HUES48 (cell line): ENCODE data around the gene MZB1.
"Not testable (repeated sequence)": the region's sequence is repeated elsewhere in the genome, so short reads cannot be mapped to it uniquely, and the experiment has no call there.

Source experiments
- H3K27ac ChIP-seq: one replicate; pipeline ENCODE4 v1.7.0; 2013; ENCODE audit warnings: low read depth, low read length, inconsistent platforms
- H3K27me3 ChIP-seq: 2 replicates; pipeline ENCODE4 v1.6.1; 2013; ENCODE audit warnings: mild to moderate bottlenecking, low read length; ENCODE audit not compliant: control insufficient read depth, insufficient read depth
- H3K36me3 ChIP-seq: 2 replicates; pipeline ENCODE4 v1.6.1; 2013; ENCODE audit warnings: low read length; ENCODE audit not compliant: control insufficient read depth, insufficient read depth
- H3K4me1 ChIP-seq: 2 replicates; pipeline ENCODE4 v1.6.1; 2013; ENCODE audit warnings: mild to moderate bottlenecking, low read length; ENCODE audit not compliant: control insufficient read depth, insufficient read depth
- H3K4me3 ChIP-seq: 2 replicates; pipeline ENCODE4 v1.5.1; 2013; ENCODE audit warnings: mild to moderate bottlenecking, low read depth, low read length
- H3K9ac ChIP-seq: 2 replicates; pipeline ENCODE4 v1.6.1; 2013; ENCODE audit warnings: mild to moderate bottlenecking, low read depth, low read length, moderate library complexity
- H3K9me3 ChIP-seq: 2 replicates; pipeline ENCODE4 v1.6.1; 2013; ENCODE audit warnings: low read length; ENCODE audit not compliant: control insufficient read depth, insufficient read depth

Gene MZB1

DNA sequence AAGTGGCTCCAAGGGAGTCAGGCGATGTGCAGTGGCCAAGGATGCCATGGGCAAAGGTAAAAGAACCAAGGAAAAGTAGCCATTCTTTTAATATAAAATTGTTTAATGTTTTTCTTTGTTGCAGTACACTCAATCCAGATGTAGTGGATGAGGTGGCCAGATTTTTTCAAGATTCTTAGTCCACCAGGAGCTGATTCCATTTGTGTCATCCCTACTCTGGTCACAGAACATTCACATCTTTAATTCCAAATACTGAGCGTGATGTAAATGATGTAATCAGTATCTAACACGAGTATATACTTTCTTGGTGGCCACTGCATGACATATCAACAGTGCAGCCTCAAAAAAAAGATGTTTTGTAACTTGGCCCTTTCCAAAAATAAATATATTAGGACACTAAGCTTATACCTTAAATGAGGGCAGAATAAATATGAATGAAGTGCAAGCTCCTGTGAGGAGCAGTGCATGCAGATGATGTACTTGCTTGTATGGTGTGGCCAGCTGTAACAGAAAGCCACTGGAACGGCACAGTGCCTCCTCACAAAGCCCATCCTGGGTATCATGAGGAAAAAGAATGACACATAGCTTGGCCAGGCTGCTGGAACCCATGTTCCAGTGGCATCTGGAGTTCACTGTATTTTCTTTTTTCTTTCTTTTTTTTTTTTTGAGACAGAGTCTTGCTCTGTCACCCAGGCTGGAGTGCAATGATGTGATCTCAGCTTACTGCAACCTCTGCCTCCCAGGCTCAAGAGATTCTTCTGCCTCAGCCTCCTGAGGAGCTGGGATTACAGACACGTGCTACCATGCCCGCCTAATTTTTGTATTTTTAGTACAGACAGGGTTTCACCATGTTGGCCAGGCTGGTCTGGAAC, 20.6 kb upstream of the MZB1 start:
- H3K9ac ChIP-seq: no peak overlapping the region
- H3K36me3 ChIP-seq: peaks cover 16% of the 10 kb centered on the region
- H3K27ac ChIP-seq: no peak overlapping the region

DNA sequence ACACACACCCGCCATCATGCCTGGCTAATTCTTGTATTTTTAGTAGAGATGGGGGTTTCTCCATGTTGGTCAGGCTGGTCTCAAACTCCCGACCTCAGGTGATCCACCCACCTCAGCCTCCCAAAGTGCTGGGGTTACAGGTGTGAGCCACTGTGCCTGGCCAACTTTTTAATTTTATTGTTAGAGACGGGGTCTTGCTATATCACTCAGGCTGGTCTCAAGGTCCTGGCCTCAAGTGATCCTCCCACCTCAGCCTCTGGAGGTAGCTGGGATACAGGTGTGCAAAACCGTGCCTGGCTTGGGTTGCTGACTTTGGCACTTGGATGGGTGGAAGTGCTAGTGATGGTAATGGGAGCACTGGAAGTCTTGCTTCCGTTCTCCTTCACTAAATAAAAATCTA, 19.4 kb upstream of the MZB1 start:
- H3K4me1 ChIP-seq: not testable (repeated sequence)

More for the DNA sequence above, 20.6 kb upstream of the MZB1 start:
- H3K4me3 ChIP-seq: no peak overlapping the region
- no peaks in the 10 kb centered on the region for H3K27me3 ChIP-seq
- H3K9me3 ChIP-seq: no peaks in the 10 kb centered on the region
- no peaks in the 10 kb centered on the region for H3K4me1 ChIP-seq

DNA sequence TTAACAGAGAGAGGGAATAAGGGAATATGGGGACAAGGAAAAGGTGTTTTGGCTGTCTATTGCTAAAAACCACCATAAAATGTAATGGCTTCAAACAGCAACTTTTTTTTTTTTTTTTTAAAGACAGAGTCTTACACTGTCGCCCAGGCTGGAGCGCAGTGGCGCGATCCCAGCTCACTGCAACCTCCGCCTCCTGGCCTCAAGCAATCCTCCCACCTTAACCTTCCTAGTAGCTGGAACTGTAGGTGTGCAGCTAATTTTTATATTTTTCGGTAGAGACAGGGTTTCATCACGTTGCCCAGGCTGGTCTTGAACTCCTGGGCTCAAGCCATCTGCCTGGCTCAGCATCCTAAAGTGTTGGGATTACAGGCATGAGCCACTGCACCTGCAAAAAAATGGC, 18.5 kb upstream of the MZB1 start:
- Histone ChIP-seq H3K27me3 (no peaks in the 10 kb centered on the region), H3K9me3 (no peaks in the 10 kb centered on the region), H3K27ac (no peak overlapping the region), H3K36me3 (peaks cover 2% of the 10 kb centered on the region), H3K4me3 (no peak overlapping the region), H3K4me1 (peaks cover 9% of the 10 kb centered on the region; the same call in 1 of the 2 replicates), H3K9ac (no peak overlapping the region)

More for the DNA sequence above, 19.4 kb upstream of the MZB1 start:
- not testable (repeated sequence) for H3K9me3 ChIP-seq, H3K27me3 ChIP-seq, H3K36me3 ChIP-seq, H3K4me3 ChIP-seq, H3K9ac ChIP-seq, H3K27ac ChIP-seq

DNA sequence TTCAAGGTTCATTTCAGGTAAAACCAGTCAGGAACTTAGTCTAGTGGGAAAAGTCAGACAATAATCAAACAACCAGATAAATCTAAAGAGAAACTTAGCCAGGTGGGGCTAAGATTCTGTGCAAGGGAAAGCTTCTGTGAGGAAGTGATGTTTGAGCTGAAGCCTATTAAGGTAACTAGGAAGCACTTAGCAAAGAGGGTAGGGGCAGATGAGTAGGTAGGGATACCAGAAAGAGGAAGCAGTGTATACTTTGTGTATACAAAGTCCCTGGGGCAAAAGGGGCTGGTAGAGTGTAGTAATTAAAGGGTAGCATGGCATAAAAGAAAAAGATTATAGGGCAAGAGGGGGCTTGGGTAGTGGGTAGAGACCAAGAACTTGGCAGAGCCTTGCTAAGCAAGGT, 17.8 kb upstream of the MZB1 start:
- Histone ChIP-seq H3K9ac (no peak overlapping the region), H3K36me3 (peaks cover under 1% of the 10 kb centered on the region; the same call in 1 of the 2 replicates), H3K4me1 (peaks cover 11% of the 10 kb centered on the region; the same call in 1 of the 2 replicates), H3K4me3 (no peak overlapping the region), H3K27ac (no peak overlapping the region), H3K27me3 (no peaks in the 10 kb centered on the region), H3K9me3 (no peaks in the 10 kb centered on the region)

DNA sequence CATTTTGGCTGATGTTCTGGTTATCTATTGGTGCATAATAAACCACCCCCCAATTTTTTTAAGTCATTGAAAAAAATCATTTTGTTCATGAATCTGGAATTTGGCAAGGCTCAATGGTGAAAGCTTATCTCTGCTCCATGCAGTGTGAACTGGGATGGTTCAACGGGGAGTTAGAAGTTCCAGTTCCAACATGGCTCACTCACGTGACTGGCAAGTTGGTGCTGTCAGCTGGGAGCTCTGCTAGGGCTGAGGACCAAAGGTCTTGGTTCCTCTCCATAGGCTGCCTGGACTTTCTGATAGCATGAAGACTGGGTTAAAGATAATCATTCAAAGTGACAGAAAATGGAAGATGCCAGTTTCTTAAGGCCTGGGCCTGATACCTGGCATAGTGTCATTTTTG, 17.2 kb upstream of the MZB1 start:
- H3K27ac ChIP-seq: no peak overlapping the region
- H3K36me3 ChIP-seq: no peaks in the 10 kb centered on the region; the same call in 1 of the 2 replicates
- no peaks in the 10 kb centered on the region for H3K9me3 ChIP-seq
- peaks cover 11% of the 10 kb centered on the region; the same call in 1 of the 2 replicates for H3K4me1 ChIP-seq
- no peaks in the 10 kb centered on the region for H3K27me3 ChIP-seq
- no peak overlapping the region for H3K9ac ChIP-seq
- no peak overlapping the region for H3K4me3 ChIP-seq

DNA sequence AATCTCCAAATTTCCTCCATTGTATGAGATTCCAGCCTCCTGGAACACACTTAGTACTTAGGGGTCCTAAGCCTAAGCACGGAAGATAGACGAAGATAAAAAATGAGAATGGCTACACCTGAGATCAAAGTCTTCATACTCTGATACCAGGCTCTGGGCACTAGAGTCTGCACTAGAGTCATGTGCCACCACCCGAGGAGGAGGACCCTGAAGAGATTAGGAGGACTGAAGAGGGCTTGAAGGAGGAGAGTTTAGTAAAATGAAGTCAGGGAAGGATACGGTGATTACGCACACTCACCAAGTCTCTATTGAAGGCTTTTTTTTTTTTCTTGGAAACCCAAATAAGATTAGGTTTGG, 14.7 kb upstream of the MZB1 start:
- Histone ChIP-seq H3K4me3 (peak overlapping the region; percentile 76), H3K36me3 (peaks cover 11% of the 10 kb centered on the region; the same call in 1 of the 2 replicates), H3K9me3 (no peaks in the 10 kb centered on the region), H3K27ac (peak overlapping the region; percentile 99), H3K4me1 (peaks cover 11% of the 10 kb centered on the region; the same call in 1 of the 2 replicates), H3K27me3 (no peaks in the 10 kb centered on the region), H3K9ac (peak overlapping the region; percentile 28; the same call in 1 of the 2 replicates)

DNA sequence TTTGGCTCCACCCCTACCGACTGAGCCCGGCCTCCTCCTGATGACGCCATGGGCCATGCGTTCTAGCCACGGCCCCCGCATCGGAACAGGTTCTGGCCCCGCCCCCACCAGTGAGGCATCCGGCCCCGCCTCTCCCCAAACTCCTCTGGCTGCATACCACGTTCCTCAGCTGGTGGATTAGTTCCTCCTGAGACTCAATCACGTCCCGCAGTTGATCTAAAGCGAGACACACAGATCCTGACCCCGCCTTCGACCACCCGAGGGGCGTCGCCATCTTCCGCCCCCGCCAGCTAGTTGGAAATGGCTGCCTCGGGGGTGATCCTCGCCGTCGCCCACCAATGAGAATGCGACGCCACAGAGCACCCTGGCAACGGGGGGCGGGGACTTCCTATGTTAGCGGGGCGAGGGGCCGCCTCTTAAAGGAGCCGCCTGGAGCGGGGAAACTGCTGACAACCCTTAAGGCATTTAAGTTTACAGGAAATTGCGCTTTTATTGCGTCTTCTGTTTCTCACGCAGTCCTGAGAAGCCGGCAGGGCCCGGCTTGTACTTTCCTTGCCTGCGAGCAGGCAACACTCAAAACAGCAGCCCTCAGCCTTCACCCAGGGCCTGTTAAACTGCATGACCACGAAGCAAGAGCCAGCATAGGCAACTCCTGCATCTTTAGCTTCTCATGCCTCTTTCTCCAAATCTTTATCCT, 14.2 kb upstream of the MZB1 start, which contains the start of gene SPATA24:
TSS of gene SPATA24 (minus strand) at position 303 of the 697 bp plus-strand sequence. CDS start at position 274, 29 bp downstream.
- Histone ChIP-seq H3K4me1 (peaks cover 11% of the 10 kb centered on the region; the same call in 1 of the 2 replicates), H3K9ac (peak within 1 kb of the TSS; percentile 83), H3K4me3 (peak within 1 kb of the TSS; percentile 76), H3K27me3 (no peaks in the 10 kb centered on the region), H3K9me3 (no peaks in the 10 kb centered on the region), H3K36me3 (peaks cover 13% of the 10 kb centered on the region; the same call in 1 of the 2 replicates), H3K27ac (peak within 1 kb of the TSS; percentile 99)

DNA sequence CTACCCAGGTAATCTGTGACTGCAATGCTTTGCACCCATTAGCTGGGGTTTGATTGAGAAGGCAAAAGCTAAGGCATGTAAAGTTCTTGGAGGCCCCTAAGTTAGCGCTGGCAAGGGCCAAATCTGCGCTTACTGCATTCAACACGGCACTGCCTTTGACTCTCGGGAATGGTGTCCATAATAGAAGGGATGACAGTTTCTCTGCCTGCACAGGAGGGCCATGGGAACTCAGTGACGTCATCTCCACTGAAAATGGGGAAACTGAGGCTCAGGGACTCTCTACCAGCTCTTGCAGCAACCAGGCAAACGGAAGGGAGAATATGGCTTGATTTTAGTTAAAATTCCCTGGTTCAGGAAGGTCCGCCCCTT, 13.7 kb upstream of the MZB1 start:
- Histone ChIP-seq H3K4me3 (peak overlapping the region; percentile 76), H3K9me3 (no peaks in the 10 kb centered on the region), H3K9ac (peak overlapping the region; percentile 83), H3K36me3 (peaks cover 13% of the 10 kb centered on the region; the same call in 1 of the 2 replicates), H3K27ac (peak overlapping the region; percentile 99), H3K4me1 (peaks cover 11% of the 10 kb centered on the region; the same call in 1 of the 2 replicates), H3K27me3 (no peaks in the 10 kb centered on the region)

DNA sequence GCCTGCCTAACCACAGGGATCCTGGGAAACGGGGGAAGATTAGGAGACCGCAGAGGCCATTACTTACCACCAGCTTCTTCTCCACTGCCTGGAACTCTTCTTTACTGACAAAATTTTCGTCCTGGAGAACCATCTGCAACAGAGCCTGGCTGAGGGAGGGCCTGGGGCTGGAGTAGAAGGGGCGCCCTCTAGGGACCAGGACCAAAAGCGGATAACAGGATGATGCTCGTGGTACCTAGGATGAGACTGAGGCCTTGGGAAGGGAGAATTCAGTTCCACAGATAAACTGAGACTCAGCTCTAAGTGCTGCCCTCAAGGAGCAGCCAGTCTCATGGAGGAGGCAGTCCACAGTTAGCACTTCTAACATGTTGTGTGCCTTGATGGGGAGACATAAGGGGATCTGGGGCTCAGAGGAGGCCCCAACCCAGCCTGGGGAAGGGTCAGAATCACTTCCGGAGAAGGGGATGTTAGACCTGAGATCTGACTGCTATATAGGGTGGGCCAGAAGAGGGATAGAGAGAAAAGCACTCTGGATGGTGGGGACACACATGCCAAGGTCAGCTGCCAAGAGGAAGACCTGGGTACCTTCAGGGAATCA, 12.9 kb upstream of the MZB1 start:
- Histone ChIP-seq H3K27me3 (no peaks in the 10 kb centered on the region), H3K4me1 (peaks cover 11% of the 10 kb centered on the region; the same call in 1 of the 2 replicates), H3K27ac (no peak overlapping the region), H3K36me3 (peaks cover 13% of the 10 kb centered on the region; the same call in 1 of the 2 replicates), H3K4me3 (no peak overlapping the region), H3K9ac (no peak overlapping the region), H3K9me3 (no peaks in the 10 kb centered on the region)

DNA sequence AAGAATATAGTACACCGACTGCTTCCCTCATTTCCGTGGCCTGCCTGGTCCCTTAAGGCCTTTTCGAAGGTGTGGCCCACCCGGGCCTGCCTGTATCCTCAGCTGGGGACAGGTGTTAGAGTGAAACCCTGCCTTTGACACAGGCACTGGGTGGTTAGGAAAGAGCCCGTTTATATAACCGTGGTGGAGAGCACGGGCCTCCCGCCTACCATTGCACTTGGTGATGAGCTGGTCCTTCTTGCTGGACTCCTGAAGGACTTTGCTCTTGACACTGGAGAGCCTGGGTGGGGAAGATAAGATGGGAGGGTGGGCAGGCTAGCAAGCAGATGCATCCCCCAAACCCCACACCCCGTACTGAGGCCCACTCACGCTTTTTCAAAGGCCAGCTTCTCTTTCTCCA, 11.8 kb upstream of the MZB1 start:
- peaks cover 13% of the 10 kb centered on the region; the same call in 1 of the 2 replicates for H3K36me3 ChIP-seq
- H3K9ac ChIP-seq: no peak overlapping the region
- H3K4me1 ChIP-seq: peaks cover 11% of the 10 kb centered on the region; the same call in 1 of the 2 replicates
- no peak overlapping the region for H3K4me3 ChIP-seq
- no peaks in the 10 kb centered on the region for H3K27me3 ChIP-seq
- H3K27ac ChIP-seq: no peak overlapping the region
- no peaks in the 10 kb centered on the region for H3K9me3 ChIP-seq
